HG02588 (cell line): ENCODE measurements around the gene LRRK2.
A peak's percentile ranks its signal among the peaks of the same experiment; 100 is the strongest.

Source experiments
- ATAC-seq: cut with Tn5 transposase; IDR thresholded peaks from one replicate; pipeline ENCODE4 v1.9.1; 2021; ENCODE audit warnings: mild to moderate bottlenecking, moderate library complexity; ENCODE audit not compliant: unreplicated experiment

The LRRK2 gene

DNA sequence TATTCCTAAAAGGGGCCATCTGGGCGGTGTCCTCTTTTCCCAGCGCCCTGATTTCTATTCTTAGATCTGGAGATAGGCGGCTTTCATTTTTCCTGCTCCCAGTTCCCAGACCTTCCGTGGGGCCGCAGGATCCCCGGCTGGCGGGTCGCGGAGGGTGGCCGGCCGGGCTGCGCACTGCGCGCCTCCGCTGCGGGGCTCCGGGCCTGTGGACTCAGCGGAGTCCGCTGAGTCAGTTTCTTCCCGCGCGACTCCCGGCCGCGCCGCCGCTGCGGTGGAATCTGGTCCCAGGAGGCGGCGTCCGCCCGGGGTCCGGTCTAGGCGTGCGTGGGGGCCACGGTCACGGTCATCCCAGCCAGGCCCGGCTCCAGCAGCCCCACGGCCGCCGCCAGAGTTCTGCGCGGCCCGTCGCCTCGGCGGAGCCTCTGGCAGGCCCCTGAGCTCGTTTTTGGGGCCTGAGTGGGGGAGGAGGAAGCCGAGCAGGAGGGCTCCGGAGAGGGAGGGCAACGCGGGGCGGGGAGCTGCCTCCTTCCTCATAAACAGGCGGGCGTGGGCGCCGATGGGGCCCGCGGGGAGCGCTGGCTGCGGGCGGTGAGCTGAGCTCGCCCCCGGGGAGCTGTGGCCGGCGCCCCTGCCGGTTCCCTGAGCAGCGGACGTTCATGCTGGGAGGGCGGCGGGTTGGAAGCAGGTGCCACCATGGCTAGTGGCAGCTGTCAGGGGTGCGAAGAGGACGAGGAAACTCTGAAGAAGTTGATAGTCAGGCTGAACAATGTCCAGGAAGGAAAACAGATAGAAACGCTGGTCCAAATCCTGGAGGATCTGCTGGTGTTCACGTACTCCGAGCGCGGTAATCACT lies at the start of gene LRRK2:
Gene LRRK2, plus strand, starts transcription at position 559 of the 853 bp plus-strand sequence. Its CDS starts 135 bp downstream, at position 694.
- ATAC-seq = peak; percentile 61

DNA sequence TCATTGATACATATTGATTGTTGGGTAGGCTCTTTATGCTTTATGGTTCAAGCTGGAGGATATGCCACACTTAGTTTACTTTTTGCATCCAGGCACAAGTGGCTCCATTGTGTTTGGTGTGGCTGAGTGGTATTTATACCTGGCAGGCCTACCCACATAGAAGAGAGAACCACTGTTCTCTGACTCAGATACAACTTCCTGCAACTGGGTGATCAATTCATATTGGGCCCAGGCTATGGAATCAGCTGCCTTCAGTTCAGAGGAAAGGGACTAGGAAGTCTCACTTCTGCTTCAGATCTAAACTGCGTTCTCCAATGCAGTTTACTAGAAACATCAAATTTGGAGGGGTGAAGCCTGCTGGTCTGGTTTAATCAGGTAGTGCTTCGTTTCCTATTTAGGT lies 49.8 kb upstream of the LRRK2 start:
- ATAC-seq = no peak

- no peak for ATAC-seq
These were observed 49.3 kb upstream of the LRRK2 start for GRCh38 chr12:40175489-40175888.

DNA sequence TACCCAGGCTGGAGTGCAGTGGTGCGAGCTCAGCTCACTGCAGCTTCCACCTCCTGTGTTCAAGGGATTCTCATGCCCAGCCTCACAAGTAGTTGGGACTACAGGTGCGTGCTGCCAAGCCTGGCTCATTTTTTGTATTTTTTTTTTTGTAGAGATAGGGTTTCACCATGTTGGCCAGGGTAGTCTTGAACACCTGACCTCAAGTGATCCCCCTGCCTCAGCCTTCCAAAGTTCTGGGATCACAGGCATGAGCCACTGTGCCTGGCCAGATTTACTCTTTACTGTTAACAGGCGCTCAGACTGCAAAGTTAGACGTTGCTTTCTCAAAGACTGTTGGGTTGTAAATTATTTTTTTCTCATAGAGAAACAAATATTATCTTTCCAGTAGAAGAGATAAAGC lies 46.1 kb upstream of the LRRK2 start:
- ATAC-seq = no peak

GRCh38 chr12:40181490-40181889 lies 43.3 kb upstream of the LRRK2 start:
- no peak for ATAC-seq

GRCh38 chr12:40183715-40184114 lies 41.1 kb upstream of the LRRK2 start:
- no peak for ATAC-seq

DNA sequence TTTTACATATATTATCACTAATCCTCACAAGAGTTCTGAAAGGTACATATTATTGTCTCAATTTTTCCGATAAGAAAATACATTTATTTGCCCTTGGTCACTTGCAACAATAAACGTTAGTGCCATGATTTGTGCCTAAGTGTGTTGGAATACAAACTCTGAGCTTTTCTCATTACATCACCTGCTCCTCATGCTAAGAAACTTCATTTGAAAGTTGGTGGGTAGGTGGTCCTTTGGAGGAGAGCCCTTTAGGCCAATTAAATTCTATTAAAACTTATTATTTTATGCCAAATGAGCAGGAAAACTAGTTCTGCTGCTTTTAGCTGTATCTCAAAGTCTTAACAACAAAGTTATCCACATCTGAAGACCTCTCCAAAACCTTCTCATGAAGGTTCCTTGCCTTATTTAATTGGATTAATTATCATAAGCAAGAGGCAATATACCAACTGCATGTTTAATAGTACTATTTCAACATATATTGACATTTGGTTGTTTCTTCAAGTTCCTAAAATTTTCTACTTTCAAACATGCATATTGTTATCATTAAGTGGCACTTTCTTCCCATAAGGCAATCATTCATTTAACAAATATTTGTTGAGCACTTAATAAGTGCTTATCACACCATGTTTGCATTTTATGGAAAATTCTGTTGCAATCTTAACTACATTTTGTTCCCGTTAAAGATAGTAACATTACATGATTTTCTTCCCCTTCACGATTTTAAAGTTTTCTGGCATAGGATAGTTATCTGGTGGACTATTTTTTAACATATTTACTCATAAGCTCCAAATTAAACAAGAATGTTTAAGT lies 40.1 kb upstream of the LRRK2 start:
- no peak for ATAC-seq

DNA sequence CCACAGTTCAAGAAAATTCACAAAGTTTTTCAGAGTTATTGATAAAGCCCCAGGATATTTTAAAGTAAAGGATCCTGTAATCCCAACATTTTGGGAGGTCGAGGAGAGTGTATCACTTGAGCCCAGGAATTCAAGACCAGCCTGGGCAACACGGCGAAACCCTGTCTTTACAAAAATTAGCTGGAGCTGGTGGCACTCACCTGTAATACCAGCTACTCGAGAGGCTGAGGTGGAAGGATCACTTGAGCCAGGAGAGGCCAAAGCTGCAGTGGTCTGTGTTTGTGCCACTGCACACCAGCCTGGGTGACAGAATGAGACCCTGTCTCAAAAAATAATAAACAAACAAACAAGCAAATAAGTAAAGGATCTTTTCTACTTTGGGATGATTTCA lies 39.5 kb upstream of the LRRK2 start:
- ATAC-seq = no peak

DNA sequence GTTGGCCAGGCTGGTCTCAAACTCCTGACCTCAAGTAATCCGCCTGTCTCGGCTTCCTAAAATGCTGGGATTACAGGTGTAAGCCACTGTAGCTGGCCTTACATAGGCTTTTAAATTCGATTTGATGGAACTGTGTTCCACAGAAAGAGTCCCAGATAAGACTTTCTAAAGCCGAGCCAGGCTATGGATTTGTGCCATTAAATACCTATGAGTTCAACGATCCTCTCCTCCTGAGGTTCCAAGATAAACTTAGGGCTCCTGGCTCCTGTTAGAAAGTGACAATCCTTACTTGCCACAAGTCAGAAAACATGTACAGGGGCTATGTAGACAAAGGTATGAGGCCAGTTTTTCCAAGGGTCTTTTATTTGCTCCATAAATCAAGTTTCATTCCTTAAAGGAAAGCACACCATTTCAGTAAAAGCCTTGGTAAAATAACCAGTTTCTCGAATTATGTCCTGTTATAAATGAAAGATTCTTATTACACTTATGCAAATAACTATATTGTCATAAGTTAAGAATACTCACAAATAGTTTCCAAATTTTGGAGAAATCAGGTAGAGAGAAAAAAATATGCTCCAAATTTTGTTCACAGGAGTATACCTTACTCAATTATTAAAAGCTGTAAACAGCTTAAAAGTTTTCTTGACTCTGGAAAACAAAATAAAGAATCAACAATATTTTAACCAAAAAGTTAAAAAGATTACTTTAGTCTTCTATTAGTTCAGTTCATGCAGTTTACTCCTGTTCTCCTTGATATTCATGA lies 36.1 kb upstream of the LRRK2 start:
- ATAC-seq = no peak

GRCh38 chr12:40192704-40193255 lies 32.0 kb upstream of the LRRK2 start:
- ATAC-seq = peak; percentile 96

GRCh38 chr12:40194846-40195245 lies 30.0 kb upstream of the LRRK2 start:
- no peak for ATAC-seq

GRCh38 chr12:40197590-40197989 lies 27.2 kb upstream of the LRRK2 start:
- ATAC-seq = no peak

DNA sequence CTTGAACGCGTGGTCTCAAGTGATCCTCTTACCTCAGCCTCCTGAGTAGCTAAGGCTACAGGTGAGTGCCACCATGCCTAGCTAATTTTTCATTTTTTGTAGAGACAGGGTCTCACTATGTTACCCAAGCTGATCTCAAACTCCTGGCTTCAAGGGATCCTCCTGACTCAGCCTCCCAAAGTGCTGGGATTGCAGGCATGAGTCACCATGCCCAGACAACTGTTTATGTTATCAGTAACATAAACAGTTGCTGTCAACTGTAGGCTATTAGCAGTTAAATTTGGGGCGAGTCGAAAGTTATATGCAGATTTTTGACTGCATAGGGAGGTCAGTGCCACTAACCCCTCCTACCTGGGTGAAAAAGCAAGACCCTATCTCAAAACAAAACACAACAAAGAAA lies 26.2 kb upstream of the LRRK2 start:
- no peak for ATAC-seq

GRCh38 chr12:40202095-40203059 lies 22.4 kb upstream of the LRRK2 start:
- ATAC-seq = no peak

DNA sequence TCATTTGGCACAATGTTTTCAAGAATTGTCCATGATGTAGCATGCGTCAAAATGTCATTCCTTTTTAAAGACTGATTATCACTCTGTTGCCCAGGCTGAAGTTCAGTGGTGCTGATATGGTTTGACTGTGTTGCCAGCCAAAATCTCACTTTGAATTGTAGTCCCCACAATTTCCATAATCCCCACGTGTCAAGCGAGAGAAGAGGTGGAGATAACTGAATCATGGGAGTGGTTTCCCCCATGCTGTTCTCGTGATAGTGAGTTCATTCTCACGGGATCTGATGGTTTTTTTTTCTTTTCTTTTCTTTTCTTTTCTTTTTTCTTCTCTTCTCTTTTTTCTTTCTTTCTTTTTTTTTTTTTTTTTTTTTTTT lies 21.8 kb upstream of the LRRK2 start:
- ATAC-seq = no peak

- ATAC-seq = no peak
These were observed 20.5 kb upstream of the LRRK2 start for GRCh38 chr12:40204337-40204736.

DNA sequence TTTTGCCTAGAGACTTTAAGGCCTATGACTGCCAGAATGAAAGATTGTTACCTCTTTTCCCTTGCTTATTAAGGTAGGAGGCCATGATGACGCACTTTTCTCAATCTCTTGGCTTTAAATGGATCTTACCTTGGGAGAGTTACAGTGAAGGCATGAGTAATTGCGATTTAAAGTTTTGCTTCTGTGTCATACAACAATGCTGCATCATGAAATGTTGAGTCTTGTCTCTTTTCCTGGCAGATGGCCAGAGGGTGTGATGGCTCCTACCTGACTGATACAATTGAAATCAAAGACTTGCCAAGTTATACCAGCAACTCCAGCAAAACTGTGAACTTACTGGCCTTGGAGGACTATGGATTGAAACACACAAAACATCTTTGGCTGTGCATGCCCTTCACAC lies 17.2 kb upstream of the LRRK2 start:
- ATAC-seq = no peak

- peak; percentile 95 for ATAC-seq
These were observed 15.9 kb upstream of the LRRK2 start for GRCh38 chr12:40208707-40209446.

GRCh38 chr12:40209886-40210285 lies 14.9 kb upstream of the LRRK2 start:
- no peak for ATAC-seq
